SKM-1 (cell line): ENCODE data around the gene C2CD4B.

Source experiments
- DNase-seq: peaks from one replicate; lab custom pipeline; 2025; ENCODE audit not compliant: unreplicated experiment; lab: John Stamatoyannopoulos, UW

C2CD4B gene

GRCh38 chr15:62119227-62119864, 45.7 kb downstream of the C2CD4B start:
- peak; percentile 2 for DNase-seq

- no peak for DNase-seq
These were observed 46.4 kb downstream of the C2CD4B start for GRCh38 chr15:62118520-62119226.

- no peak for DNase-seq
These were observed 49.2 kb downstream of the C2CD4B start for GRCh38 chr15:62115847-62116246.
